PC-9 (cell line): ENCODE results near the gene ZNF319. TPM values are rescaled to one million over a fixed set of nuclear protein-coding genes. Genes with fewer than 3 reads are reported as not detected.

Experiments used
- BruUV-seq: library from RNA; stranded (reverse); fragments of 400-500 nt; replicated peaks from 2 replicates; lab custom pipeline; 2021; lab: Mats Ljungman, UMichigan
- CTCF ChIA-PET: fragments of 300-600 bp; sonication (Branson Sonifier 250); formaldehyde crosslinking; loops from one replicate; lab custom pipeline; 2022; ENCODE audit warnings: antibody characterized with exemption; lab: Charles Lee
- POLR2A ChIA-PET: fragments of 300-600 bp; sonication (Branson Sonifier 250); formaldehyde crosslinking; loops from one replicate; lab custom pipeline; 2022; ENCODE audit warnings: antibody characterized with exemption; ENCODE audit not compliant: unreplicated experiment; lab: Charles Lee
- DNase-seq, 2 experiments: peaks; one replicate each; pipeline versions ENCODE4 v3.0.0 to v3.0.0-alpha.2; 2015 to 2022; ENCODE audit warnings: mixed read lengths in 1 of 2
- H2AFZ ChIP-seq: fragments of 200-600 bp; sonication (generic); 2 replicates; pipeline ENCODE4 v1.8.1; 2017; ENCODE audit warnings: antibody characterized with exemption
- H3F3A ChIP-seq: fragments of 200-600 bp; sonication (generic); 2 replicates; pipeline ENCODE4 v1.8.1; 2017; ENCODE audit warnings: antibody characterized with exemption, mild to moderate bottlenecking, low read depth; ENCODE audit not compliant: insufficient read depth
- H3K27ac ChIP-seq: fragments of 200-600 bp; sonication (generic); 2 replicates; pipeline ENCODE4 v1.6.1; 2016; ENCODE audit warnings: mixed run types
- H3K27me3 ChIP-seq: fragments of 200-600 bp; sonication (generic); 2 replicates; pipeline ENCODE4 v1.6.1; 2016; ENCODE audit warnings: low read depth, mixed run types; ENCODE audit not compliant: insufficient read depth
- H3K36me3 ChIP-seq: fragments of 200-600 bp; sonication (generic); 2 replicates; pipeline ENCODE4 v1.6.1; 2016; ENCODE audit warnings: low read depth, mixed run types
- H3K4me1 ChIP-seq: fragments of 200-600 bp; sonication (generic); replicated peaks from 2 replicates; pipeline ENCODE4 v1.6.1; 2016; ENCODE audit warnings: mixed run types; ENCODE audit not compliant: insufficient read depth
- H3K4me2 ChIP-seq: fragments of 200-600 bp; sonication (generic); 2 replicates; pipeline ENCODE4 v1.6.1; 2017; ENCODE audit warnings: mixed run types
- H3K4me3 ChIP-seq: fragments of 200-600 bp; sonication (generic); 2 replicates; pipeline ENCODE4 v1.6.1; 2016; ENCODE audit warnings: mixed run types
- H3K79me2 ChIP-seq: fragments of 200-600 bp; sonication (generic); 2 replicates; pipeline ENCODE4 v1.6.1; 2017; ENCODE audit warnings: low read depth, mixed run types
- H3K9me2 ChIP-seq: fragments of 200-600 bp; sonication (generic); 2 replicates; pipeline ENCODE4 v1.8.1; 2017; ENCODE audit warnings: mild to moderate bottlenecking; ENCODE audit not compliant: insufficient read depth
- H3K9me3 ChIP-seq: fragments of 200-600 bp; sonication (generic); 2 replicates; pipeline ENCODE4 v1.8.1; 2016; ENCODE audit warnings: low read depth; ENCODE audit not compliant: insufficient read depth
- H4K20me1 ChIP-seq: fragments of 200-600 bp; sonication (generic); 2 replicates; pipeline ENCODE4 v1.8.1; 2017; ENCODE audit not compliant: insufficient read depth
- EZH2 ChIP-seq: fragments of 200-600 bp; sonication (generic); IDR thresholded peaks from 2 replicates; pipeline ENCODE4 v1.8.0; 2017; ENCODE audit warnings: antibody characterized with exemption, low read depth
- intact Hi-C: fragments of 100-400 bp; cut with micrococcal nuclease; formaldehyde crosslinking; loops from one replicate; pipeline ENCODE4 v1.10.0; 2022; ENCODE audit not compliant: unreplicated experiment
- total RNA-seq: library from RNA; stranded (reverse); gene quantifications from 2 replicates; pipeline ENCODE4 v1.2.3, GENCODE V29; 2021
- TF ChIP-seq, protein P1 (sequence below): fragments of 200-600 bp; sonication (generic); conservative IDR thresholded peaks from 2 replicates; pipeline ENCODE4 v1.6.1; 2017; ENCODE audit warnings: mixed run types, antibody characterized with exemption, mild to moderate bottlenecking, moderate library complexity

Gene ZNF319
- total RNA-seq, 1 experiment from 2014 or later: 11.0 TPM

GRCh38 chr16:58030136-58030840 is 29.8 kb upstream of the ZNF319 start:
- CTCF ChIA-PET: no interaction called here
- Histone ChIP-seq H3K9me2 (no peaks in the 10 kb centered on the region), H3K79me2 (0 out of 2 replicates have a peak, but pooled peaks cover 15% of the 10 kb centered on the region), H3K4me2 (no peak overlapping the region), H3K27ac (no peak overlapping the region), H3K27me3 (no peaks in the 10 kb centered on the region), H2AFZ (no peak overlapping the region), H4K20me1 (peaks cover 7% of the 10 kb centered on the region; the same call in 1 of the 2 replicates), H3K4me3 (no peak overlapping the region), H3K4me1 (peaks cover 6% of the 10 kb centered on the region; the same call in 1 of the 2 replicates), H3K36me3 (no peaks in the 10 kb centered on the region), H3K9me3 (no peaks in the 10 kb centered on the region), H3F3A (peaks cover 4% of the 10 kb centered on the region; the same call in 1 of the 2 replicates)
- POLR2A ChIA-PET: no interaction called here
- intact Hi-C loops: no loop called here
- peak in 1 of 2 experiments; percentile 16 for DNase-seq
- TF ChIP-seq, protein P1, sequence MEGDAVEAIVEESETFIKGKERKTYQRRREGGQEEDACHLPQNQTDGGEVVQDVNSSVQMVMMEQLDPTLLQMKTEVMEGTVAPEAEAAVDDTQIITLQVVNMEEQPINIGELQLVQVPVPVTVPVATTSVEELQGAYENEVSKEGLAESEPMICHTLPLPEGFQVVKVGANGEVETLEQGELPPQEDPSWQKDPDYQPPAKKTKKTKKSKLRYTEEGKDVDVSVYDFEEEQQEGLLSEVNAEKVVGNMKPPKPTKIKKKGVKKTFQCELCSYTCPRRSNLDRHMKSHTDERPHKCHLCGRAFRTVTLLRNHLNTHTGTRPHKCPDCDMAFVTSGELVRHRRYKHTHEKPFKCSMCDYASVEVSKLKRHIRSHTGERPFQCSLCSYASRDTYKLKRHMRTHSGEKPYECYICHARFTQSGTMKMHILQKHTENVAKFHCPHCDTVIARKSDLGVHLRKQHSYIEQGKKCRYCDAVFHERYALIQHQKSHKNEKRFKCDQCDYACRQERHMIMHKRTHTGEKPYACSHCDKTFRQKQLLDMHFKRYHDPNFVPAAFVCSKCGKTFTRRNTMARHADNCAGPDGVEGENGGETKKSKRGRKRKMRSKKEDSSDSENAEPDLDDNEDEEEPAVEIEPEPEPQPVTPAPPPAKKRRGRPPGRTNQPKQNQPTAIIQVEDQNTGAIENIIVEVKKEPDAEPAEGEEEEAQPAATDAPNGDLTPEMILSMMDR: no peak
- no peak for TF ChIP-seq EZH2
- no TSS peak for BruUV-seq

- Histone ChIP-seq H3K27me3 (no peaks in the 10 kb centered on the region), H3K4me3 (no peak overlapping the region), H3K9me2 (no peaks in the 10 kb centered on the region), H3K79me2 (0 out of 2 replicates have a peak, but pooled peaks cover 15% of the 10 kb centered on the region), H3K9me3 (no peaks in the 10 kb centered on the region), H2AFZ (no peak overlapping the region), H3F3A (peaks cover 11% of the 10 kb centered on the region; the same call in 1 of the 2 replicates), H4K20me1 (0 out of 2 replicates have a peak, but pooled peaks cover 5% of the 10 kb centered on the region), H3K27ac (no peak overlapping the region), H3K4me1 (peaks cover 9% of the 10 kb centered on the region), H3K36me3 (no peaks in the 10 kb centered on the region), H3K4me2 (no peak overlapping the region)
- intact Hi-C loops: loop anchor here (10.0 kb wide), 3 partner anchors 165 to 625 kb away; partner anchors contain the start of genes CSNK2A2 and SETD6
- no peak for DNase-seq
- POLR2A ChIA-PET: no interaction called here
- no peak for TF ChIP-seq EZH2
- TF ChIP-seq, protein P1: no peak
- no TSS peak for BruUV-seq
- CTCF ChIA-PET: no interaction called here
These were observed 28.9 kb upstream of the ZNF319 start for GRCh38 chr16:58029410-58029809.

DNA sequence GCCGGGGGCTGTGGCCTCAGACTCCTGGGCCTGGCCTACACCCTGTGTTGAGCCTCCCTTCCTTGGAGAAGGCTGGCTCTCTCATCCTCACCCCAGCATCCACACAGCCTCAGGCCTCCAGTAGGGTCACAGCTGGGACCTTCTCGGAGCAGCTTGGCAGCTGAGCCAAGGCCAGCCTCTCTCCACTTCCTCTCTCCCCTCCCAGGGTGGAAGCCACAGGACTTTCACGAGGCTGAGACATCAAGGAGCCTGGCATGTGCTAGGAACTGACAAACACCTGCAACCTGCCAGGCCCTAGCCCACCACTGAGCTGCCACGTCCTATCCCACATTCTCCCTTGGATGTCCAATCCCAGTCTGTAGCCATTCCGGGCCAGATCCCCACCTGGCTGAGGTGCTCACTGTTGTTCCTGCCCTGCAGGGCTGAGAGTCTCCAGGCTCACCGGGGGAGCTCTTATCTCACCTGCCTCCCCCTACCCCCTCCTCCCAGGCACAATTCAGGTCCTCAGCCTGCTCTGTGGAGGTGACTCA is 28.1 kb upstream of the ZNF319 start:
- H3K27me3 ChIP-seq: no peaks in the 10 kb centered on the region
- no peak overlapping the region for H3K4me2 ChIP-seq
- DNase-seq: no peak
- CTCF ChIA-PET: no interaction called here
- no peak overlapping the region for H3K4me3 ChIP-seq
- H3K79me2 ChIP-seq: 0 out of 2 replicates have a peak, but pooled peaks cover 15% of the 10 kb centered on the region
- 0 out of 2 replicates have a peak, but pooled peaks cover 5% of the 10 kb centered on the region for H4K20me1 ChIP-seq
- H3K27ac ChIP-seq: no peak overlapping the region
- H3K9me2 ChIP-seq: no peaks in the 10 kb centered on the region
- POLR2A ChIA-PET: no interaction called here
- intact Hi-C loops: loop anchor here (10.0 kb wide), 3 partner anchors 166 to 626 kb away; partner anchors contain the start of genes CSNK2A2 and SETD6
- BruUV-seq: no TSS peak
- H2AFZ ChIP-seq: no peak overlapping the region
- H3K4me1 ChIP-seq: peaks cover 14% of the 10 kb centered on the region
- H3K9me3 ChIP-seq: no peaks in the 10 kb centered on the region
- TF ChIP-seq, protein P1: no peak
- no peak for TF ChIP-seq EZH2
- peaks cover 19% of the 10 kb centered on the region; the same call in 1 of the 2 replicates for H3F3A ChIP-seq
- no peaks in the 10 kb centered on the region for H3K36me3 ChIP-seq
